Gastroesophageal sphincter (tissue), 4 donors: ENCODE data around the gene EXOC3L2. TPM values are rescaled to one million over a fixed set of nuclear protein-coding genes. Genes with fewer than 3 reads are reported as not detected.

Source experiments
- ATAC-seq: fragments of 150-250 bp; one replicate; pipeline ENCODE4 v1.9.1; 2016; ENCODE audit warnings: mild to moderate bottlenecking, moderate library complexity
- H3K27ac ChIP-seq, 4 donors: fragments of 200-600 bp; sonication (generic) in 3 of 4; 1 replicate in 3 of 4; 2 replicates in 1 of 4; pipeline ENCODE4 v1.5.1; 2016 to 2019
- H3K27me3 ChIP-seq: fragments of 200-600 bp; sonication (generic); one replicate; pipeline ENCODE4 v1.5.1; 2019
- H3K36me3 ChIP-seq, 2 donors: fragments of 200-600 bp; sonication (generic); one replicate each; pipeline ENCODE4 v1.5.1; 2019; ENCODE audit warnings: control low read depth in 1 of 2
- H3K4me1 ChIP-seq, 3 donors: fragments of 200-600 bp; sonication (generic); 1 replicate in 2 of 3; 2 replicates in 1 of 3; pipeline ENCODE4 v1.5.1; 2016 to 2019; ENCODE audit warnings: control low read depth in 2 of 3
- H3K4me3 ChIP-seq, 2 donors: fragments of 200-600 bp; sonication (generic); one replicate each; pipeline ENCODE4 v1.5.1; 2019; ENCODE audit warnings: mild to moderate bottlenecking in 1 of 2, moderate library complexity in 1 of 2
- H3K9me3 ChIP-seq, 3 donors: fragments of 200-600 bp; sonication (generic); one replicate each; pipeline ENCODE4 v1.5.1; 2017 to 2019; ENCODE audit warnings: control low read depth in 2 of 3
- EP300 ChIP-seq: sonication (generic); formaldehyde crosslinking; IDR thresholded peaks from one replicate; pipeline ENCODE4 v1.6.1; 2017; ENCODE audit warnings: antibody characterized with exemption, mild to moderate bottlenecking
- POLR2AphosphoS5 ChIP-seq: sonication (generic); formaldehyde crosslinking; IDR thresholded peaks from one replicate; pipeline ENCODE4 v1.6.1; 2017; ENCODE audit warnings: antibody characterized with exemption
- WGBS, 2 donors: methylation state at CpG; one replicate each; pipeline ENCODE4 v1.1.5; 2018; ENCODE audit warnings: low coverage in 1 of 2; 5-methylcytosine and 5-hydroxymethylcytosine counted together
- total RNA-seq, 4 donors: library from RNA; depleted of rRNA; stranded (reverse); fragments of >200 nt; gene quantifications; one replicate each; pipeline ENCODE4 v1.1.0, GENCODE V29; 2016

The EXOC3L2 gene
- total RNA-seq, 4 donors from 2014 or later: 1.2 to 2.9 (median 2.0) TPM

DNA sequence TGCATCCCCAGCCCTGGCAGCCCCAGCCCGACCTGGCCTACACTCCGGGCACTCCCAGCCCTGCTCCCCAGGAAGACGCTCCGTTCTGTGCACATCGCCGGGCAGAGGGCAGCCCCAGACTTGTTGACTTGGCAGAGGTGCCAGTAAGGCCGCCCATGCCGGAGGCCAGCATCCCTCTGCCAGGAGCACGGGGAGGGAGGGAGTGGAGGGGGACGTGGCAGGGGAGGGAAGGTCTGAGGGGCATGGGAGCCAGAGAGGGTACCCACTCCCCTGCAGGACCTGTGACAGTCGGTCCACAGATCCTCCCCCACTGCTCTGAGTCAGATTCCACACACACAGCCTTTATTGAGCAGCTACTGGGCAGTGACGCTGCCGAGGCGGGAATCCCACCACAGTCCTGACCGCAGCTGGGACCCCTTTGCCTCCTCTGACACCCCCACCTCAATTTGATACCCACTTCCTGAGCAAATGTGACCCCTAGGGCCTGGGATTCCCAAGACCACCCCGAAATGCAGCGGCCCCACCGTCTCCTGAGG is 82.5 kb downstream of the EXOC3L2 start:
- no peak for ATAC-seq
- no peak for TF ChIP-seq POLR2AphosphoS5
- no peak for TF ChIP-seq EP300
- 75% methylated on average over 5 of the region's 18 CpGs; no CpG with 5 or more reads in 1 of the 2 donors for WGBS, 2 donors
- peaks cover 0 to 14% (median 0%) of the 10 kb centered on the region in 3 donors for H3K4me1 ChIP-seq
- H3K9me3 ChIP-seq: no peaks in the 10 kb centered on the region
- H3K27ac ChIP-seq: no peak overlapping the region
- peaks cover 57% of the 10 kb centered on the region for H3K27me3 ChIP-seq
- no peak overlapping the region for H3K4me3 ChIP-seq
- no peaks in the 10 kb centered on the region for H3K36me3 ChIP-seq

Other genes starting within 250 kb of the EXOC3L2 start
- 1 to 10 TPM; 4.0 to 9.2 (median 6.0) TPM for gene RELB, start 243.9 kb downstream of the EXOC3L2 start, total RNA-seq
- gene CLASRP, start 206.4 kb downstream of the EXOC3L2 start, total RNA-seq: 10 to 100 TPM; 33.6 to 82.5 (median 54.7) TPM
- under 1 TPM in 1 of 4 donors, not detected in 3; 0.50 TPM for gene ZNF296, start 168.9 kb downstream of the EXOC3L2 start, total RNA-seq
- 10 to 100 TPM in 3 of 4 donors, 1 to 10 TPM in 1; 6.4 to 17.6 (median 14.8) TPM for gene GEMIN7, start 166.1 kb downstream of the EXOC3L2 start, total RNA-seq
- gene PPP1R37, start 152.2 kb downstream of the EXOC3L2 start, total RNA-seq: 10 to 100 TPM; 22.6 to 51.4 (median 24.6) TPM
- gene NKPD1, start 84.4 kb downstream of the EXOC3L2 start, total RNA-seq: under 1 TPM in 2 of 4 donors, not detected in 2; 0.16 to 0.39 TPM
- gene TRAPPC6A, start 67.2 kb downstream of the EXOC3L2 start, total RNA-seq: 10 to 100 TPM; 16.2 to 24.0 (median 20.7) TPM
- 10 to 100 TPM in 1 of 4 donors, 1 to 10 TPM in 3; 5.0 to 17.0 (median 7.8) TPM for gene BLOC1S3, start 66.6 kb downstream of the EXOC3L2 start, total RNA-seq
- gene MARK4, start 5.9 kb upstream of the EXOC3L2 start, total RNA-seq: 10 to 100 TPM; 14.0 to 35.5 (median 20.6) TPM
- under 1 TPM in 2 of 4 donors, not detected in 2; 0.17 to 0.73 TPM for gene CKM, start 77.5 kb upstream of the EXOC3L2 start, total RNA-seq
- 1 to 10 TPM in 1 of 4 donors, not detected in 3; 1.3 TPM for gene KLC3, start 95.3 kb upstream of the EXOC3L2 start, total RNA-seq
- gene ERCC2, start 125.2 kb upstream of the EXOC3L2 start, total RNA-seq: 10 to 100 TPM in 3 of 4 donors, 1 to 10 TPM in 1; 7.1 to 18.8 (median 12.5) TPM
- gene PPP1R13L, start 159.7 kb upstream of the EXOC3L2 start, total RNA-seq: 10 to 100 TPM in 1 of 4 donors, 1 to 10 TPM in 3; 5.5 to 15.5 (median 9.3) TPM
- gene POLR1G, start 161.2 kb upstream of the EXOC3L2 start, total RNA-seq: 10 to 100 TPM in 1 of 4 donors, 1 to 10 TPM in 3; 1.7 to 10.7 (median 5.8) TPM
- 10 to 100 TPM; 52.7 to 84.6 (median 68.4) TPM for gene ERCC1, start 178.5 kb upstream of the EXOC3L2 start, total RNA-seq
- 10 to 100 TPM in 2 of 4 donors, 1 to 10 TPM in 2; 1.9 to 38.0 (median 15.6) TPM for gene FOSB, start 222.6 kb upstream of the EXOC3L2 start, total RNA-seq